ENCODE measurements around the gene REV1. TPM values are rescaled to one million over a fixed set of nuclear protein-coding genes. Genes with fewer than 3 reads are reported as not detected.

The REV1 gene
- total and polyA plus RNA-seq, 2 of the 13 experiments (the other 11 are each of a cell fraction or from before 2014, with no cell fraction given) = 49.1 to 71.8 TPM

GRCh38 chr2:99489063-99489760 is 605 bp downstream of the REV1 start (continued):
- TF ChIP-seq ZGPAT (CRISPR knock-in tag; IDR thresholded peaks at IDR 0.05) (peak; percentile 36; the same call in 1 of the 2 replicates), BCL3 (CRISPR knock-in tag; IDR thresholded peaks at IDR 0.05) (0 out of 2 replicates have a peak, but pooled peaks have one; percentile 46), ATF7-NPFF (CRISPR knock-in tag; IDR thresholded peaks at IDR 0.05; ENCODE audit: low read depth) (peak; percentile 46; the same call in 1 of the 2 replicates), SETDB1 (CRISPR knock-in tag; IDR thresholded peaks at IDR 0.05; ENCODE audit: borderline replicate concordance) (no peak), ZNF784 (CRISPR knock-in tag; IDR thresholded peaks at IDR 0.05; ENCODE audit: borderline replicate concordance) (no peak), ZNF547 (CRISPR knock-in tag; IDR thresholded peaks at IDR 0.05) (no peak), ZNF484 (CRISPR knock-in tag; IDR thresholded peaks at IDR 0.05; ENCODE audit: borderline replicate concordance, low read depth) (no peak), FOXP4 (CRISPR knock-in tag; IDR thresholded peaks at IDR 0.05) (no peak), HDAC1 (CRISPR knock-in tag; IDR thresholded peaks at IDR 0.05) (peak; percentile 61), ZNF12 (CRISPR knock-in tag; IDR thresholded peaks at IDR 0.05) (no peak), SPEN (CRISPR knock-in tag; IDR thresholded peaks at IDR 0.05; ENCODE audit: low read depth) (0 out of 2 replicates have a peak, but pooled peaks have one; percentile 46), ZSCAN22 (CRISPR knock-in tag; IDR thresholded peaks at IDR 0.05) (no peak), ZUFSP (CRISPR knock-in tag; IDR thresholded peaks at IDR 0.05; ENCODE audit: borderline replicate concordance) (no peak), ZBTB25 (CRISPR knock-in tag; IDR thresholded peaks at IDR 0.05) (no peak), RBFOX2 (IDR thresholded peaks at IDR 0.05; ENCODE audit: low read depth, low read length) (peak; percentile 60), HIVEP1 (CRISPR knock-in tag; IDR thresholded peaks at IDR 0.05) (peak; percentile 60; the same call in 1 of the 2 replicates), CSRNP2 (CRISPR knock-in tag; conservative IDR thresholded peaks at IDR 0.05; ENCODE audit: low read depth) (0 out of 2 replicates have a peak, but pooled peaks have one; percentile 12), KDM5B (CRISPR knock-in tag; IDR thresholded peaks at IDR 0.05; ENCODE audit: borderline replicate concordance) (peak; percentile 73; the same call in 1 of the 2 replicates)
